GM19467 (cell line): ENCODE data around the gene WDFY4.

Source experiments
- ATAC-seq: cut with Tn5 transposase; IDR thresholded peaks from one replicate; pipeline ENCODE4 v1.9.1; 2021; ENCODE audit warnings: mild to moderate bottlenecking, moderate library complexity; ENCODE audit not compliant: unreplicated experiment

WDFY4 gene

GRCh38 chr10:48655411-48656240 lies 29.0 kb upstream of the WDFY4 start:
- no peak for ATAC-seq

DNA sequence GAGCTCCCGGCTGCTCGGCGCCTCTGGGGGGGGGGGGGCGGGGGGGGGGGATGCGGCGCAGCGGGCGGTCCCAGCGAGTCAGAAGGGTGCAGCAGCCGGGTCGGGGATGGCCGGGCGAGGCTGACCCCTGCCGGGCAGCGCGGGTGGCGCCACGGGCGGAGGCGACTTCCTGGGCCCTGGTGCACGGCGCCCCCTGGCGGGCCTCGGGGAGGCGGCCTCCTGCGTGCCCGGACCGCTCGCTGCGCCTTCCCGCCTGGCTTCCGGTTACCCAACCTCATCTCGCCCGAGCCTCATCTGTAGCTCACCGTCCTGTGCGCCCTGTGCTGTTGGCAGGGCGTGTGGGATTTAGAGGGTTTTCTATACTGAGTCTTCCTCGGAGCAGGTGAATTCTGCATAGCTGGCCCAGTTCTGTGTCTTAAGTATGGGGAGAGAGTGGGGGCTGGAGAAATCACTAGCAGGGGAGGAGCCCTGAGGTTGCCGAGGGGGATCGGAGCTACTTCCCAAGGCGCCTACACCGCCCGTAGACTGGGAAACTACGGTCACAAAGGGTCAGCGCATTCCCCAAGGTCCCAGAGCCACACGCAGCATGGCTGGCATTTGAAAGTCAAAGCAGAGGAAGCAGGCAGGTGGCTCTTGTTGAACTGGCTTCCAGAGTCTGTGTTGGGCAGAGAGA lies 28.3 kb upstream of the WDFY4 start:
- peak; percentile 90 for ATAC-seq

DNA sequence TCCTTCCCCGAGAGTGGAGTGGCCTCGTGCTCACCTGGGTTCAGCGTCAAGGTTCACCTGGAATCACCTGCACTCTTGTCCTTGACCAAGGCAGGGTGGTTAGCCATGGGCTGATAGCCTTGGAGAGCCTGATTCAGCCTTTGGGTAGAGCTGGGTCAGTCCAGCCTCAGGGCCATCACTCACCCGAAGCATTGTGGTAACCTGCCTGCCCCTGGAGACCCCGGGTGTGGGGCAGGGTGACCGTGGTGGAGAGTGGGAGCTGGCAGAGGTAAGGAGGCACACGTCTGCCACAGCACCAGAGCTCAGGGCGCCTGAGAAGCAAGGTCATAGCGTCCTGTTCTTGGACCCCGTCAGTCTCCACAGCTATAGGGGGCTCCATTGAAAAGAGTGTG lies 27.8 kb upstream of the WDFY4 start:
- ATAC-seq = no peak

DNA sequence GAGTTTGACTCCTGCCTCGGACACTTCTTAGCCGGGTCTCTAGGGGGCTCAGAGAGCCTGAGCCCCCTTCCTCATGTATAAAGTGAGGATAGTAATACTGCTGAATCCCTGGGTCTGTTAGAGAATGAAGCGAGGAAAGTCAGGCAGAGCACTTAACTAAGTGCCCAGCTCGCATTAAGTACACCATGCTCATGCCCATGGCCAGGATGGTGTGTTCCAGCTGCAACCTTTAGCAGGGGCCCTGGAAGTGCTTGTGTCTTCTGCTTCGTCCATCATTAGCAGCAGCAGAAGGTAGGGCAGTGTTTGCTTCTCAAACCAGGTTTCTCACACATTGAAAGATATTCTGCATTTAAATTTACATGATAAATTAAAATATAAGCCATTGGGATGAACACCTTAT lies 27.3 kb upstream of the WDFY4 start:
- ATAC-seq = no peak

GRCh38 chr10:48658243-48658974 lies 26.3 kb upstream of the WDFY4 start:
- ATAC-seq = no peak

- no peak for ATAC-seq
Observed at GRCh38 chr10:48658975-48659269, 25.8 kb upstream of the WDFY4 start.

DNA sequence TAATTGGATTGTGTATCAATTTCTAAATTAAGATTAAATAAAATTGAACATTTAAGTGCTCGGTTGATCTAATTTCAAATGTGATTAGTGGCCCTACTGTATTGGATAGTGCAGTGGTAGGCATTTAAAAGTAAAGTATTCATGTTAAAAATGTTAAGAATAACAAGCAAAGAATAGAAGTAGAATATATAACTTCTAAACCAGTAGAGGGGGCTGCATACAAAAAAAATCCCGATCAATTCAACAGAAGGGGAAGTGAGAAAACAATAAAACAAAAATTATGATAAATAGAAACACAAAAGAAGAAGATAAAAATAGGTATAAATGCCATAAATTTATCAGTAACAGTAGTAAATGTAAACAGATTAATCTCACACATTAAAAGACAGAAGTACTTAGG lies 24.9 kb upstream of the WDFY4 start:
- no peak for ATAC-seq

GRCh38 chr10:48661441-48661840 lies 23.2 kb upstream of the WDFY4 start:
- no peak for ATAC-seq

- peak; percentile 40 for ATAC-seq
Observed at GRCh38 chr10:48667960-48668590, 16.6 kb upstream of the WDFY4 start.

DNA sequence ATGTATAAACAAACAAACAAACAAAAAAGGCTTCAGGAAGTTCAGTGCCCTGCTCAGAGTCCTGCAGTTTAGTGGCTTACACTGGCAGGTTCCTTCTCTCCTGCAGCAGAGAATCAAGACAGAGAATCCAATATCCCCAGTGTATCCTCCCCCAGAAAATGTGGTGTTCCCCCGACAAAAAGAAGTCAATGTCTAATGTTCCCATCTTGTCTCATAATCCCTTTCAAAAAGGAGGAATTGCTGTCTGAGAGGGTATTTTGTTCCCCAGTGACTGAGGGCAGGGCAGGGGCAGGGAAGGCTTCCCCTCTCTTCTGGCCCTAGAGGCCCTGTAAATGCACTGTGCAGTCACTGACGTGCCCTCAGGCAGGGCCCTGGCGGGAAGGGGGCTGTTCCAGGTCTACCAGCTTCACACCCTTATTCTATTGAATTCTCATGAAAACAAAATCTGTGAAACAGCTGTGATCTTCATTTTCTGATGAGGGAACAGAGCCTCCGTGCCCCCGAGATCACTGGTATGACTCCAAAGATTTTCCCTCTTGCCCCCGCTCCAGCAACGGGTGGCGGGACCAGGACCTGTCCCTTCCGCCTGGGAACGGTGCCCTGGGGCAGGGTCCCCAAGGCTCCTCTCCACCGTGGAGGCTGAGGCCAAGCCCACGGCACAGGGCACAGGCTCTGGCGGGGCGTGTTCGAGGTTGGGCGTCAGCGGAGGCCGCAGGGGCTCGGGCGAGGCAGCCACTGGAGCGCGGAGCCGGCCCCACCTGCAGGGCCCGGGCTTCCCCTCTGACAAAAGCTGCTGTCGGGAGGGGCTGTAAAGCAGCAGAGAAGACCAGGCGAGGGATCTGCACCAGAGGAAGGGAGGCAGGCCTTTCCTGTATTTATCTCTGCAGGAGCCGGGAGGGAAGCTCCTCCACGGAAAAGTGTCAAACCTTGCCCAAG lies 13.4 kb upstream of the WDFY4 start:
- peak; percentile 62 for ATAC-seq

GRCh38 chr10:48671914-48672595 lies 12.6 kb upstream of the WDFY4 start:
- ATAC-seq = peak; percentile 38

DNA sequence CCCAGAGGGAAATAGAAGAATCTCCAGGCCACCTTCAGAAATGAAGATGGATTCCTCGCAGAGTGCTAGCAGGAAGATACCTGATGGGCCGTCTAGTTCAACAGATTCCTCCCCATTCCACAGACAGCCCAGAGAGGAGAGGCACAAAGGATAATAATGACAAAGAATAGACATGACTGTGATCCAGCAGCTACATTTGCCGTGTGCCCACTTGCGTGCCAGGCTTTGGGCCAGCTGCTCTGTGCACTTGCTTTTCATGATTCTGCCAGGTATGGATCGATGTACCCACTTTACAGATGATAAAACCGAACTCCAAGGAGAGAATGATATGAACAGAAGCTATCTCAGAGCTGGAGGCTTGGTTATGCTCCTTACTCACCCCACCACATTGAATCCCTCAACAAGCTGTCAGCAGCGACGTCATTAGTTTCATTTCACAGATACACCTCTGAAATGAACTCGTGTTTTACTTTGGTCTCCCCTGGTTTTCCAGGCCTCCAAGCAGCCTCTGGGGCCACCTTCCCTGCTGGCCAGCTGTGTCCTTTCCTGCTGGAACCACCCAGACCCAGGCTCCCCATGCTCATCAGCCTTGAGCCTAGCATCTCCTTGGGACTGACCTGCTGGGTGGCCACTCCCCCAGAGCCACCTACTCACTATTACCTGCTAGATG lies 11.9 kb upstream of the WDFY4 start:
- peak; percentile 21 for ATAC-seq

GRCh38 chr10:48677625-48678024 lies 7.0 kb upstream of the WDFY4 start:
- ATAC-seq = no peak

DNA sequence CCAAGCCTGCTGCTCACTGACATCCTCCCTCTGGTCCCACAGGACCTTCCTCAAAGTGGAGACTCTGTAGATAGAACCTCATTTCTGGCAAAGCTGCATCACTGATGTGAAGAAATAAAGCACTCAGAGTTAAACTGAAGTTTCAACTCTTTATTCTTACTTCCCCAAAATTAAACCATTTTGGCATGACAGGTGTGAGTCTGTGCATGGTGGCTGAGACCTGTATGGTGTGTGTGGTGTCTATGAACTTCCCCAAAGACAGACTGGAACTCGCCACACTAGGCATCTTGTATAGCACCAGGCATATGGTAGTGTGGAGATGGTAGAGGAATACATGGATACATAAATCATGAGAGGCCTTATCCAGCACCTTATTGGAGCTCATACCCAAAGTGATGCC lies 6.6 kb upstream of the WDFY4 start:
- ATAC-seq = no peak

- no peak for ATAC-seq
Observed at GRCh38 chr10:48681740-48682139, 2.9 kb upstream of the WDFY4 start.

- ATAC-seq = no peak
Observed at GRCh38 chr10:48682265-48682664, 2.4 kb upstream of the WDFY4 start.

GRCh38 chr10:48683424-48683823 lies 1.2 kb upstream of the WDFY4 start:
- no peak for ATAC-seq

DNA sequence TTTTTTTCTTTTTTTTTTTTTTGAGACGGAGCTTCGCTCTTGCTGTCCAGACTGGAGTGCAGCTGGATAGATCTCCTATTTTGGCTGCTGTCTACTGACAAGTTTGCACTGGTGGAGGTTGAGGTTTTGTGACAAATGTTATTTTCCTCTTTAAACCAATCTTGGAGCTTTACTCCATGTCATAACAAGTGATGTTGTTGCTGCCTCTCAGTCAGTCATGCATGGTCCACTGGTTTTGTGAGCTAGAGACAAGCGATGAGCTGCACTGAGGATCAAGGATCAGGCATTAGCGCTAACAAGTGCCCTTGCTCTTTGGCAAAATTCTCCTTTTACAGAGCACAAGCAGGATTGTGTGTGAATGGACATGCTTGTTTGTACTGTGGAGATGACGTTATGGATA lies 805 bp upstream of the WDFY4 start:
- no peak for ATAC-seq

DNA sequence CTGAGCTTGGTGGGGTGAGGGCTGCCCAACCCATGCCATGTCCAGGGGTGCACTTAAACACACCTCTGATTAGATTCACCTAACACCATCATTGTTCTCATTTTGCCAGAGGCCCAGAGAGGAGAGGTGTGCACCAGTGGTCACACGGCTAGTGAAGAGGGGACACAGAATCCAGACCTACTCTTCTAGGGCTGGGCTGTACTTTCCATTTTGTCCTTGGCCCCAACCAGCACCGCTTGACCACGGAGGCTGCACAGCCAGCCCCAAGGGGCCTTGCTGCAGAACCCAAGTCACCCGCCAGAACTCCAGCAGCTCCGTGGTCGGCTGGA lies 246 bp upstream of the WDFY4 start:
- no peak for ATAC-seq

DNA sequence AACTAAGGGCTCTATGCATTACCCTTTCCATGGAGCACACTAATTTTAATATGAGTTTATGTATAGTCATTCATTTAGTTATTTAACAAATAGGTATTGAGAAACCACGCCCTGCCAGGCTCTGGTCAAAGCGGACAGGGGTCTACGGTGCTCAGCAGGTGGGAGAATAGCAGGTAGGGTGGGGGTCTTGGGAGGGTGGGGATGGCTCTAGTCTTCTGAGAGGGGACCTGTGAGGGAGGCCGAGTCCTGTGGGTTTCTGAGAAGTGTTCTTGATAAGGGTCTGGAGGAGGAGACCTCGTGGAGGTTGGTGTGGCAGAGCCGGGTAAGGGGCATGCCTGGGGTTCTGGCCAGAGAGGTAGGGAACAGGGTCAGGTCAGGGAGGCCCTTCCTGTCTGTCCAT lies 1.1 kb downstream of the WDFY4 start:
- no peak for ATAC-seq
